Omental fat pad (tissue), 4 donors: ENCODE results near the gene GIN1. TPM values are rescaled to one million over a fixed set of nuclear protein-coding genes. Genes with fewer than 3 reads are reported as not detected.
"Not testable (repeated sequence)": the region's sequence is repeated elsewhere in the genome, so short reads cannot be mapped to it uniquely, and the experiment has no call there.

Experiments used
- ATAC-seq: fragments of 150-250 bp; one replicate; pipeline ENCODE4 v1.9.1; 2016; ENCODE audit warnings: mild to moderate bottlenecking, moderate library complexity; ENCODE audit not compliant: low FRiP score
- DNase-seq: peaks from one replicate; pipeline ENCODE4 v3.0.0-alpha.2; 2019; ENCODE audit warnings: low spot score
- CTCF ChIP-seq, 3 donors: fragments of 450-650 bp; IDR thresholded peaks; one replicate each; pipeline ENCODE4 v1.5.1; 2016 to 2017; ENCODE audit warnings: antibody characterized with exemption in 3 of 3, mild to moderate bottlenecking in 3 of 3, moderate library complexity in 2 of 3
- total RNA-seq, 4 donors: library from RNA; depleted of rRNA; stranded (reverse); fragments of >200 nt; gene quantifications; one replicate each; pipeline ENCODE4 v1.1.0, GENCODE V29; 2016

GIN1 gene
- total RNA-seq, 4 donors from 2014 or later = 2.4 to 5.1 (median 4.2) TPM

GRCh38 chr5:103093727-103094126 lies 26.2 kb downstream of the GIN1 start:
- no peak for TF ChIP-seq CTCF (IDR thresholded peaks at IDR 0.05)
- ATAC-seq (no peak), DNase-seq (no peak)

DNA sequence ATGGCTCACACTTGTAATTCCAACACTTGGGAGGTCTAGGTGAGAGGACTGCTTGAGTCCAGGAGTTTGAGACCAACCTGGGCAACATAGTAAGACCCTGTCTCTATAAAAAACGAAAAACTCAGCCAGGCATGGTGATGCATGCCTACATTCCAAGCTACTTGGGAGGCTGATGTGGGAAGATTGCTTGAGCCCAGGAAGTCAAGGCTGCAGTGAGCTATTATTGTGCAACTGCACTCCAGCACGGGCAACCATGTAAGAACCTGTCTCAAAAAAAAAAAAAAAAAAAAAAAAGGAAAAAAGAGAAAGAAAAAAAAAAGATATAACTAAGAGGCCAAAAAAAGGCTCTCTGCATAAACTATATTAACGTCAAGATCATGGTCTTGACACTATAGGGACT lies 27.3 kb downstream of the GIN1 start:
- ATAC-seq = no peak
- no peak for TF ChIP-seq CTCF (IDR thresholded peaks at IDR 0.05)

DNA sequence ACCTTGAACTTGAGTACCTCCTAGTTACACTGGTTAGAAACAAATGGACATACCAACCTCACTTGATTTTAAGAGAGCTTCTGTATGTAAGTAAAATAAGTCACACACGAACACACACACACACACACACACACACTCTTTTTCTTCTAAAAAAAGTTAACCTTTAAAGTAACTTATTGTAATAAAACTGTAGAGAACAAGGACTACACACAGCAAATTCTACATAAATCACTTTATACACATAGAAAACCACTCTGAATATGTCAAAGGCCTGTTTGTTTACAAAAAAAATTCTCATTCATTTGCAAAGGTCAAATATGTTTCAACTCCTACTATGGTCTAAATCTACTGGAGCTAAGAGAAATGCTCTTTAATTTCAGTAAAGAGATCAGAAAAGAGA lies 29.1 kb downstream of the GIN1 start:
- ATAC-seq (no peak), DNase-seq (no peak)
- no peak for TF ChIP-seq CTCF (IDR thresholded peaks at IDR 0.05)

More for the DNA sequence above, 27.3 kb downstream of the GIN1 start:
- DNase-seq = no peak

- TF ChIP-seq CTCF (IDR thresholded peaks at IDR 0.05) = no peak
- no peak for DNase-seq
- no peak for ATAC-seq
These were observed 30.7 kb downstream of the GIN1 start for GRCh38 chr5:103089272-103089671.

GRCh38 chr5:103086547-103086946 lies 33.4 kb downstream of the GIN1 start:
- no peak for TF ChIP-seq CTCF (IDR thresholded peaks at IDR 0.05)
- no peak for ATAC-seq
- no peak for DNase-seq

- DNase-seq = no peak
- no peak for TF ChIP-seq CTCF (IDR thresholded peaks at IDR 0.05)
- no peak for ATAC-seq
These were observed 40.1 kb downstream of the GIN1 start for GRCh38 chr5:103079796-103080195.

- TF ChIP-seq CTCF (IDR thresholded peaks at IDR 0.05) = no peak
These were observed 44.5 kb downstream of the GIN1 start for GRCh38 chr5:103075442-103075841.

DNA sequence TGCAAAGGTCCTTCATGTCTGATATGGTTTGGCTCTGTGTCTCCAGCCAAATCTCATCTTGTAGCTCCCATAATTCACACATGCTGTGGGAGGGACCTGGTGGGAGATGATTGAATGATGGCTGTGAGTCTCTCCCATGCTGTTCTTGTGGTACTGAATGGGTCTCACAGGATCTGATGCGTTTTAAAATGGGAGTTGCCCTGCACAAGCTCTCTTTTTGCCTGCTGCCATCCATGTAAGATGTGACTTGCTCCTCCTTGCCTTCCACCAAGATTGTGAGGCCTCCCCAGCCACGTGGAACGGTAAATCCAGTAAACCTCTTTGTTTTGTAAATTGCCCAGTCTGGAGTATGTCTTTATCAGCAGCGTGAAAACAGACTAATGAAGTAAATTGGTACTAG lies 46.4 kb downstream of the GIN1 start:
- not testable (repeated sequence) for DNase-seq, ATAC-seq

More at GRCh38 chr5:103075442-103075841, 44.5 kb downstream of the GIN1 start:
- no peak for ATAC-seq
- DNase-seq = no peak
